CD4-positive, alpha-beta T cell (primary cell): Measurements from ENCODE around the gene BCKDHB. TPM values are rescaled to one million over a fixed set of nuclear protein-coding genes. Genes with fewer than 3 reads are reported as not detected.
A peak's percentile ranks its signal among the peaks of the same experiment; 100 is the strongest.

Experiments
- ATAC-seq: fragments of 200-7000 bp; cut with Tn5 transposase; one replicate; pipeline ENCODE4 v1.10.0; 2022; ENCODE audit warnings: mild to moderate bottlenecking; ENCODE audit not compliant: poor library complexity
- CTCF ChIA-PET: fragments of 350-600 bp; sonication (Branson Sonifier 250); formaldehyde crosslinking; loops from one replicate; lab custom pipeline; 2021; ENCODE audit warnings: antibody characterized with exemption, inconsistent platforms; lab: Charles Lee
- POLR2A ChIA-PET: fragments of 350-600 bp; sonication (Branson Sonifier 250); formaldehyde crosslinking; loops from one replicate; lab custom pipeline; 2021; ENCODE audit warnings: antibody characterized with exemption, inconsistent platforms; lab: Charles Lee
- DNase-seq, 14 experiments: peaks; one replicate each; pipeline ENCODE4 v3.0.0-alpha.2; 2013 to 2020; ENCODE audit warnings: mixed read lengths in 2 of 14
- H3K27ac ChIP-seq, 2 donors: one replicate each; pipeline versions ENCODE4 v1.5.1 to v1.7.0; 2013; ENCODE audit warnings: low read length in 2 of 2, low read depth in 1 of 2, mild to moderate bottlenecking in 1 of 2
- H3K27me3 ChIP-seq, 2 experiments: 1 replicate in 1 of 2; 2 replicates in 1 of 2; pipeline versions ENCODE4 v1.6.1 to v1.7.0; 2013; ENCODE audit warnings: low read length in 2 of 2, control low read depth in 1 of 2, mild to moderate bottlenecking in 1 of 2, moderate library complexity in 1 of 2; ENCODE audit not compliant: insufficient read depth in 2 of 2, control insufficient read depth in 1 of 2
- H3K36me3 ChIP-seq: one replicate; pipeline ENCODE4 v1.6.1; 2013; ENCODE audit warnings: low read length, control low read depth; ENCODE audit not compliant: insufficient read depth
- H3K4me1 ChIP-seq: one replicate; pipeline ENCODE4 v1.6.1; 2013; ENCODE audit warnings: low read length, control low read depth; ENCODE audit not compliant: insufficient read depth
- H3K4me3 ChIP-seq: one replicate; pipeline ENCODE4 v1.5.1; 2013; ENCODE audit warnings: mild to moderate bottlenecking, low read length, moderate library complexity
- H3K9me3 ChIP-seq, 2 experiments: 1 replicate in 1 of 2; 2 replicates in 1 of 2; pipeline versions ENCODE4 v1.6.1 to v1.7.0; 2013; ENCODE audit warnings: low read length in 2 of 2, mild to moderate bottlenecking in 2 of 2, control low read depth in 1 of 2, moderate library complexity in 1 of 2; ENCODE audit not compliant: control insufficient read depth in 1 of 2, insufficient read depth in 1 of 2
- H3K27ac Mint-ChIP-seq: one replicate; pipeline ENCODE4 v1.8.0; 2020; ENCODE audit warnings: mixed read lengths
- H3K27me3 Mint-ChIP-seq: one replicate; pipeline ENCODE4 v1.8.0; 2021; ENCODE audit warnings: mixed read lengths
- H3K36me3 Mint-ChIP-seq: one replicate; pipeline ENCODE4 v1.8.0; 2021; ENCODE audit warnings: low read depth, mixed read lengths
- H3K4me1 Mint-ChIP-seq: one replicate; pipeline ENCODE4 v1.8.0; 2021; ENCODE audit warnings: low read depth, mixed read lengths
- H3K4me3 Mint-ChIP-seq: one replicate; pipeline ENCODE4 v1.8.0; 2020; ENCODE audit warnings: mild to moderate bottlenecking, mixed read lengths
- H3K9me3 Mint-ChIP-seq: one replicate; pipeline ENCODE4 v1.8.0; 2020; ENCODE audit warnings: mixed read lengths
- CTCF ChIP-seq: fragments of 200-600 bp; IDR thresholded peaks from one replicate; pipeline ENCODE4 v1.8.0; 2022; ENCODE audit warnings: antibody characterized with exemption, mild to moderate bottlenecking
- intact Hi-C, 2 experiments: fragments of 100-400 bp; cut with DNase I in 1 of 2; cut with micrococcal nuclease in 1 of 2; formaldehyde crosslinking; loops; one replicate each; pipeline versions ENCODE4 v1.15.1 to v1.9.0; 2023 to 2025; cut with DNase I, micrococcal nuclease
- total RNA-seq, 174 experiments: library from RNA in 2 of 174; stranded (reverse) in 2 of 174; gene quantifications; one replicate each; pipeline ENCODE4 v1.2.3 and lab custom pipeline; 2021 to 2026

The BCKDHB gene
- total RNA-seq, 2 experiments from 2014 or later = 7.8 to 8.1 TPM

GRCh38 chr6:80094017-80094416 is 12.5 kb upstream of the BCKDHB start:
- peak; percentile 78 for TF ChIP-seq CTCF
- no peaks in the 10 kb centered on the region for H3K36me3 Mint-ChIP-seq
- peak in 4 of 14 experiments; percentile 20 to 52 (median 48) for DNase-seq
- Histone ChIP-seq H3K27ac (no peak overlapping the region), H3K36me3 (no peaks in the 10 kb centered on the region), H3K9me3 (no peaks in the 10 kb centered on the region), H3K4me3 (no peak overlapping the region), H3K4me1 (no peaks in the 10 kb centered on the region), H3K27me3 (no peaks in the 10 kb centered on the region)
- POLR2A ChIA-PET = no interaction called here
- no peaks in the 10 kb centered on the region for H3K27me3 Mint-ChIP-seq
- intact Hi-C loops = loop anchor here (1.0 to 5.0 kb wide), 4 partner anchors 145 to 317 kb away; no protein-coding TSS in a partner anchor
- no peak overlapping the region for H3K27ac Mint-ChIP-seq
- no peaks in the 10 kb centered on the region for H3K9me3 Mint-ChIP-seq
- H3K4me1 Mint-ChIP-seq = no peaks in the 10 kb centered on the region
- CTCF ChIA-PET = interaction anchor here (1.8 kb wide), 1 partner anchor 145 kb away, joined by 10 read pairs; no protein-coding TSS in a partner anchor
- no peak overlapping the region for H3K4me3 Mint-ChIP-seq
- ATAC-seq = no peak

DNA sequence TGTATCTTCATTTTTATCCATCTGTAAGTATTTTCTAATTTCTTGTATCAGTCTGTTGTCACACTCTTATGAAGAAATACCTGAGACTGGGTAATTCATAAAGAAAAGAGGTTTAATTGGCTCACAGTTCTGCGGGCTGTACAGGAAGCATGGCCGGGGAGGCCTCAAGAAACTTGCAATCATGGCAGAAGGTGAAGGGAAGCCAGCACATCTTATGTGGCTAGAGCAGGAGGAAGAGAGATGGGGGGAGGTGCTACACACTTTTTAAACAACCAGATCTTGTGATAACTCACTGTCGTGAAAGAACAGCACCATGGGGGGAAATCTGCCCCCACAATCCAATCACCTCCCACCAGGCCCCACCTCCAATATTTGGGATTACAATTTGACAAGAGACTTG is 10.9 kb upstream of the BCKDHB start:
- intact Hi-C loops = loop anchor here in 1 of 2 experiments (2.0 kb wide), 1 partner anchor 317 kb away; no protein-coding TSS in a partner anchor
- Histone ChIP-seq H3K27ac (no peak overlapping the region), H3K36me3 (no peaks in the 10 kb centered on the region), H3K9me3 (no peaks in the 10 kb centered on the region), H3K4me1 (no peaks in the 10 kb centered on the region), H3K4me3 (no peak overlapping the region), H3K27me3 (no peaks in the 10 kb centered on the region)
- ChIA-PET CTCF (interaction anchor here (0.7 kb wide), 1 partner anchor 256 kb away, joined by 3 read pairs; no protein-coding TSS in a partner anchor), POLR2A (no interaction called here)
- H3K36me3 Mint-ChIP-seq = no peaks in the 10 kb centered on the region
- ATAC-seq (no peak), DNase-seq (no peak)
- TF ChIP-seq CTCF = no peak
- no peak overlapping the region for H3K4me3 Mint-ChIP-seq
- H3K4me1 Mint-ChIP-seq = no peaks in the 10 kb centered on the region
- no peak overlapping the region for H3K27ac Mint-ChIP-seq
- H3K9me3 Mint-ChIP-seq = no peaks in the 10 kb centered on the region
- peaks cover 8% of the 10 kb centered on the region for H3K27me3 Mint-ChIP-seq

DNA sequence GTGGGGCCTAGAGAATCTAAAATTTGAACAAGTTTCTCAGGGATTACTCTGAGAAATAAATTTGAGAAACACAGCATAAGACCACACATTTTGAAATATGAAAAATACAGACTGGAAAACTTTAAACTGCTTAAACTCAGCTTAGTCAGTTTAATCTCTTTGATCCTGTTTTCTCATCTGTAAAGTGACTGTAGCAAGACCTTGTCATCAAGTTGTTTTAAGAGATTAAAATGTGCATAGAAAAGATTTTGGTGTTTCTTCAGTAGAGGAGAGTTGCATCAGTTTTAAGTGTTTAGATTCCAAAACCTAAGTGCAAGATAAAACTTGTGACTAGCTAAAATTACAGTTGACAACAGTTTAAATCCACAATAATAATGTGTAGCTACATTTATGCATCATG is 8.1 kb upstream of the BCKDHB start:
- no peak for TF ChIP-seq CTCF
- Histone ChIP-seq H3K36me3 (no peaks in the 10 kb centered on the region), H3K27me3 (no peaks in the 10 kb centered on the region), H3K9me3 (no peaks in the 10 kb centered on the region), H3K4me1 (no peaks in the 10 kb centered on the region), H3K4me3 (no peak overlapping the region), H3K27ac (no peak overlapping the region)
- Mint-ChIP-seq H3K27ac (no peak overlapping the region), H3K4me1 (no peaks in the 10 kb centered on the region), H3K36me3 (no peaks in the 10 kb centered on the region), H3K27me3 (peaks cover 16% of the 10 kb centered on the region), H3K9me3 (no peaks in the 10 kb centered on the region), H3K4me3 (no peak overlapping the region)
- intact Hi-C loops = no loop called here
- ATAC-seq (no peak), DNase-seq (no peak)
- ChIA-PET CTCF (interaction anchor here (3.1 kb wide), 1 partner anchor 149 kb away, joined by 13 read pairs; no protein-coding TSS in a partner anchor), POLR2A (no interaction called here)
